ENCODE measurements around the gene ZSWIM1.

DNA sequence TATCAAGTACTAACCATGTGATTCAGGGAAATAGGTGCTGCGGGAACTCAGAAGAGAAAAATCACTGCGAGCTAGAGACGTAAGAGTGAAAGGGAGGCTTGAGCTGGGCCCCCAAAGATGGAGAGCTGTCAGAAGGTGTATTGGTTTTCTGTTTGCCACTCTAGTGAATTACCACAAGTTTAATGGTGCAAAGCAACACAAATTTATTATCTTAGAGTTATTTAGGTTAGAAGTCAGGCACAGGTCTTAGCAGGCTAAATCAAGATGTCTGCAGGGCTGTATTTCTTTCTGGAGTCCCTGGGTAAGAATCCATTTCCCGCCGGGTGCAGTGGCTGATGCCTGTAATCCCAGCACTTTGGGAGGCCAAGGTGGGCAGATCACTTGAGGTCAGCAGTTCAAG, 21.1 kb upstream of the ZSWIM1 start:
- TF ChIP-seq, protein P1, sequence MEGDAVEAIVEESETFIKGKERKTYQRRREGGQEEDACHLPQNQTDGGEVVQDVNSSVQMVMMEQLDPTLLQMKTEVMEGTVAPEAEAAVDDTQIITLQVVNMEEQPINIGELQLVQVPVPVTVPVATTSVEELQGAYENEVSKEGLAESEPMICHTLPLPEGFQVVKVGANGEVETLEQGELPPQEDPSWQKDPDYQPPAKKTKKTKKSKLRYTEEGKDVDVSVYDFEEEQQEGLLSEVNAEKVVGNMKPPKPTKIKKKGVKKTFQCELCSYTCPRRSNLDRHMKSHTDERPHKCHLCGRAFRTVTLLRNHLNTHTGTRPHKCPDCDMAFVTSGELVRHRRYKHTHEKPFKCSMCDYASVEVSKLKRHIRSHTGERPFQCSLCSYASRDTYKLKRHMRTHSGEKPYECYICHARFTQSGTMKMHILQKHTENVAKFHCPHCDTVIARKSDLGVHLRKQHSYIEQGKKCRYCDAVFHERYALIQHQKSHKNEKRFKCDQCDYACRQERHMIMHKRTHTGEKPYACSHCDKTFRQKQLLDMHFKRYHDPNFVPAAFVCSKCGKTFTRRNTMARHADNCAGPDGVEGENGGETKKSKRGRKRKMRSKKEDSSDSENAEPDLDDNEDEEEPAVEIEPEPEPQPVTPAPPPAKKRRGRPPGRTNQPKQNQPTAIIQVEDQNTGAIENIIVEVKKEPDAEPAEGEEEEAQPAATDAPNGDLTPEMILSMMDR (conservative IDR thresholded peaks at IDR 0.05; ENCODE audit: low read depth, low read length) = no peak
- TF ChIP-seq EZH2 (IDR thresholded peaks at IDR 0.05; ENCODE audit: borderline replicate concordance, low read depth, low read length, poor library complexity, severe bottlenecking) = no peak

All from A673 (cell line).